NOMO-1 treated with DMSO at 0.1 percent for 48 hours (cell line): ENCODE results near the gene DCTN1.
"Not testable (repeated sequence)": the region's sequence is repeated elsewhere in the genome, so short reads cannot be mapped to it uniquely, and the experiment has no call there.

ENCODE experiments used
- DNase-seq: peaks from one replicate; lab custom pipeline; 2025; ENCODE audit not compliant: unreplicated experiment; lab: John Stamatoyannopoulos, UW

Gene DCTN1

DNA sequence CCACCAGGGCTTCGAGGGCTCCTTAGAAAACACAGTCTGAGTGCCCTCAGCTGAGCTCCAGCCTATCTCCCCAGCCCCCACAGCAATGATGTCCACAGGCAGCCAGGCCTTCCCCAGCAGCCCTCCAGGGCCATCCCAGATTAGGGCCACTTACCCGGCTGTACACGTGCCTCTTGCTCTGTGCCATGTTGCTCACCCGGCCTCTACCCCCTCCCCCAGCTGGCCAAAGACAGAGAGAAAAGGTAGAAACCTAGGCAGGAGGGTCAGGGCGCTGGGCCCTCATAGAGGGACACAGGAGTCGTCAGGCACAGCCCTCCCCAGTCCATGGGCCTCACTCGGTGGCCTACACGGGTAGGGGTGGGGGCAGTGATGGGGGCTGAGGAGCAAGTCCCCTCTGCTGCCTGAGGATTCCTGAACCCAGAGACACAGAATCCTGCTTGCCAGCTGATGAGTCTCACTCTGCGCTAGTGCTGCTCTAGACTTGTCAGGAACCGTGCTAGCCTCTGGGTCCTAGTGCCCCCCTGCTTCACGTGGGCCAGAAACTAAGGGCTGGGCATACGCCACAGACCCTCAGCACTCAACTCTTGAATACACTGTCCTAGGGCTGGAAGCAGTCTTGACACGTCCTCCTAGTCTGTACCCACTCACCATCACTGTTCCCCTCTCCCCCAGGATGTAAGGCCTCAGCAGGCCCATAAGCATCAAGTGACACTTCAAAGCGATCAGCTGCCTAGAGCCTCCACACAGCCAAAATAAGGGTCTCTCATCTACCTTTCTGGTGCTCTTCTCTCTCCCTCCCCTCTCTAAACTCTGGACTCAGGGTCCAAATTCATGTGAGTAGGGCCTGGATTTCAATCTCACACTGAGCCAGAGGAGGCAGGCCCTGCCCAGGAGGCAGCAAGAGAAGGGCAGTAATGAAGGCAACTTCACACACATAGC is at the start of gene DCTN1:
DCTN1 (minus strand) TSS at position 461 of the 939 bp plus-strand sequence; CDS start at position 187, 274 bp downstream.
- DNase-seq: no peak

DNA sequence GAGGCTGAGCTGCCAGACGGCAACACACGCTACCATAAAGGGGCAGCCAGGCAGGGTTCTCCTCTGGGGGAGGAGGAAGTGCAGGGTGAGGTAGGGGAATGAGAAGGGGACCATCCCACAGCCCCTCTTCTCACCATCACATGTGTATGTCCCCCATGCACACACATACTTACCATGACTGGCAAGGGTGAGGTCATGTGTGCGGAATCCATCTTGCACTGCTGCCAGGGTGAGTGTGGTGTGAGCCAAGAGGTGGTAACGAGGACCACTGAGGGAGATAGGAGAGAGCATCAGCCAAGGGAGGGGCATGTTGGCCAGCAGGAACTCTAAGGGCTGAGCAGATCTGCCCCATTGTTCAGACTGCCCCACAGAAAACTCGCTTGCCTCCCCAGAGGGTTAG is 48.6 kb upstream of the DCTN1 start:
- DNase-seq: no peak

DNA sequence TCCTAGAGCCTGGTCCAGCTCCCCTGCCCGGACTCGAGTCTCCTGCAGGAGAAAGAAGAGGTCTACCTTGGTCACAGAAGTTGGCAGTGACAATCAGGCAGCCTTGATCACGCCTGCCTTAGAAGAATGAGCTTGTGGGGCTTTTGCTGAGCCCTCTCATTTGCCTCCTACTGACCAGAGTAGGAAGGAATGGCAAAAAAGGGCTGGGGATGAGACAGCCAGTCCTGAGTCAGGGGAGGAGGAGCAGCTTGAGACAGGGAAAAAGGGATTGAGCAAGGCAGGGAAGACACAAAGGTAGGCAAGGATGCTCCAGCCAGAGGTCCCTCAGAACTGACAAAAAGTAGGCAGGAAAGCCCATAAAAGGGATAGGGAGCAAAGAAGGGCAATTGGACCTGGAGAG is 47.4 kb upstream of the DCTN1 start:
- DNase-seq: no peak

DNA sequence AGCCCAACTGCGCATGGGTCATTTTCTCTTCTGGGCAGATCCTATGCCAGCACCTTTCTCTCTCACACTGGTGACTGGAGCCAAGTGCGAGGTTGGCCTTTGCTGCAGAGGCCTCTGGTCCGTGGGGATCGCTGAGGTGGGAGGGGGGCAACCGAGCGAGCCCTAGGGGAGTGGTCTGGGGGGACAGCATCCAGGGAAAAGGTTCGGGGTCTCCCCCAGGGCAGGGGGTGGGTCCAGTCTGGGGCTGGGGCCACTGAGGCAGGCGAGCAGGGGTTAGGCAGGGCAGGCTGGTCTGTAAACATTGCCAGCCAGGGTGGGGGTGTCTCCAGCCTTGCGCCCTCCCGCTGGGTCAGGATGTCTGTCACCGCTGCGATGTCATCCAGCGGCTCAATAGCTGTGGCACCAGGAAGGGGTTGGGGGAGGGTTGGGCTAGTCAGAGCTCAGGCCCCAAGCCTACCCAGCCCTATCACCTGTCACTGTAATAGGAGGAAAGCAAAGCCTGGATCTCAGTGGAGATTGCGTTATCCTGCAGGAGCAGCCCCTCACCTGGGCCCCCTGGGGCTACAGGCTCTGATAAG is 46.2 kb upstream of the DCTN1 start:
- DNase-seq: no peak

DNA sequence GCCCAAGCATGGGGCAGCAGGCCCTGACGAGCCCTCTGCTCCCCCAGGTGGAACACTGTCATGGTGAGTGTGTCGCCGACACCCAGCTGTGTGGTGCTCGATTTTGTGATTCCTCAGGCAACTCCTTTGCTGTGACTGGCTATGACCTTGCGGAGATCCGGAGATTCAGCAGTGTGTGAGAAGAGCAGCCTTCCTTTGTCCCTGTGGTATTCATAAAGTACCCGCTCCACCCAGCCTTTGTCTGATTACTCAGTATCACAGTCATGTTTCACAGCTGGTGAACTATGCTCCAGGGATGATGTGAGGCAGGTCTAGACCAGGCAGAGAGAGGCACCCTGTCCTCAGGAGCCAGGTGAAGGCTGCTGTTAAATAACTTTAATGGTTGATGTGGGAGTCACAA is 45.4 kb upstream of the DCTN1 start:
- DNase-seq: no peak

DNA sequence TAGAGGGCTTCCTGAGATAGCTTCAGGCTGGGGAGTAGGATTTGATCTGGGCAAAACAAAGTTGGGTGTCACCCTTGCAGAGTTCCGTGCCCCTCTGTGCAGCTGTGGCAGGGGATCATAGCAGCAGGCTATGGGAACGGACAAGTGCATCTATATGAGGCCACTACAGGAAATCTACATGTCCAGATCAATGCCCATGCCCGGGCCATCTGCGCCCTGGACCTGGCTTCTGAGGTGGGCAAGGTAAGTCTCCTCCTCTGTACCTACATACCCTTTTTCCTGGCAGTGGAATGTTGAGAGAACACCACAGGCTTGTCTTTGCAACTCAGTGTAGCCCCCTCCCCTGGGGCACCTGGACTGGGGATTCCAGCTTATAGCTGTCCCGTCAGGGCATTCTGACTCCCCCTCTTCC is 44.9 kb upstream of the DCTN1 start:
- no peak for DNase-seq

DNA sequence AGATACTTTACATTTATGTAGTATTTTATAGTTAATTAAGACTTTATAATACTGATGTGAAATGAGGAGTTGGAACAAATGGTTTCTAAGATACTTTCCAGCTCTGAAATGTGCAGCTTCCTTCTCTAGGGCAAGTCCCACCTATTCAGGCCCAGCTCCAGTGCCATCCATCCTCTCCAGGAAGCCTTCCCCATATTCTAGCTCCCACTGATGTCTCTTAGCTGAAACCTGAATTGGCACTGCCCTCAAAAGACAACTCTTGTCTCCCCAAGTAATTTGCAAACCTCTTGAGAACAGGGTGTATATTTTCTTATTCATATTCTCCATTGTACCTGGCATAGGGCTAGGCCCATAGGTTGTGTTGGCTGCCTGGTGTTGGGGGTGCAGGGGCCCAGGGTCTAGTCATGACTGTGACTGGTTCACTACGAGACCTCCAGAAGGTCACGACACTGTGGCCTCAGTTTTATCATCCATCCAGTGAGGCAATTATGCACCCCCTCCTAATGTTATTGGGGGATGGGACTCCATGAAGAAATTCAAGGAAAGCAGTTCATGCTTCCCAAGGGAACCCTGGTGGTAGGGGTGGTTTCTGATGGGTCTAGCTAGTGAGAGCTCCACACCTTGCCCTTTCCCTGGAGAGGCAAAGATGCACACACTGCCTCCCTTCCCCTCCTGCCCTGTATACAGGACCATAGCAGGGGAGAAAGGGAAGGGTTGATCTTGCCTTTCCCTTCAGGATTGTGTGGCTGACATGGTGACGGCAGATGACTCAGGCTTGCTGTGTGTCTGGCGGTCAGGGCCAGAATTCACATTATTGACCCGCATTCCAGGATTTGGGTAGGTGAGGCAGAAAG is 44.3 kb upstream of the DCTN1 start:
- DNase-seq: no peak

DNA sequence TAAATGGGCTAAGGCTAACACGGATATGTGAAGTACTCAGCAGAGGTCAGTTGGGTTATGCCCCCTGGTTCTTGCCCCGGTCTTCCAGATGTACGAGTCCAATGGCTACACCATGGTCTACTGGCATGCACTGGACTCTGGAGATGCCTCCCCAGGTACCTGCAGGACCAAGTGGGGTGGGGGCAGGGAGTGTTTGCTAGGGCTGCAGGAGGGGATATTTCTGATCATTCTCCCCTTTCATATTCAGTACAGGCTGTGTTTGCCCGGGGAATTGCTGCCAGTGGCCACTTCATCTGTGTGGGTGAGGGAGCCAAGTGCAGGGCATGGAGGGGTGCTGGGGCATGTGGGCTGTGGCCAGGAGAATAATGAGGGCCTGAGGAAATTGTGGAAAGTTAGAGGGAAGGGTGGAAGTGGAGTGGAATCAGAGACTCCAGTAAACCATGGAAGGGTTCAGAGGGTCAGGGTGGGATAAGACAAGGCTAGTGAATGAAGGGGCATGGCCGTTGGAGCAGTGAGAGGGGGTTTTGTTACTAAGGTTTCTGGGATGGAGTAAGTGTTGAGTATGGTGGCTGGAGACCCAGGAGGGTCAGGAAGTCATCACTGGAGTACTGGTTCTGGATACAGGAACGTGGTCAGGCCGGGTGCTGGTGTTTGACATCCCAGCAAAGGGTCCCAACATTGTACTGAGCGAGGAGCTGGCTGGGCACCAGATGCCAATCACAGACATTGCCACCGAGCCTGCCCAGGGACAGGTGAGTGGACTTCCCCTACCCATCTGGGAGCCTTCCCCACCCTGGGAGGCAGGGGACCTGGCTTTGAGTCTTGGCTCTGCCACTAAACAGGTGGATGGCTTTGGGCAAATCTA is 43.4 kb upstream of the DCTN1 start:
- no peak for DNase-seq

DNA sequence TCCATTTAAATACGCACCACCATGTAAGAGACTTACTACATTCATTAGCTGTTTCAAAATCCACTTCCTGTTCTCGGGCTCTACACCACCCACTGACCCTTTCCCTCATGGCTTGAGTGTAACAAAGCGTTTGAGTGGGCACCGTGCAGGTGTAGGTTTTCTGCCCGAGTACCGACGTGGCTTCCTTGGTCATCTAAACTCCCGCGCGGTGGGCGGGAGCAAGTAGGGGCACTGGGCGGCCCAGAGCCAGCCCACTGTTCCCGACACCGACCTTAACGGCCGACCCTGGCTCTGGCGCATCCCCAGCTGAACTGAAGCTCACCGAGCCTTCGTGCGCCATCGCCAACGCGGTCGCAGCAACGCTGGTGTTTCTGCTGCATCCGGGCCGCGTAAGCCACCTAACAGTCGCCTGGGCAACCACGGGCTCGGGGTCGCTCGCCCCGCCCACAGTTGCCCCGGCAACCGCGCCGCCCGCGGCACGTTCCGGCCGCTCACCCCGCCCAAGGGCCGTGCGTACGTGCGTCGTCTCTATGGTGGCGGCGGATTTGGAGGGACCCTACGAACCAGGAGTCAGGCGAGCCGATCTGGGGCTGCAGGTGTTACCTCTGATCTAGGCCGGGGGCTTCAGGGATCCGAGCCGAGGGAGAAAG is 41.2 kb upstream of the DCTN1 start, which contains the start of the genes C2orf81 and WDR54:
C2orf81 (minus strand) TSS at position 399 of the 650 bp plus-strand sequence; CDS start at position 340, 59 bp downstream.
WDR54 (plus strand) TSS at position 510 of the 650 bp plus-strand sequence. CDS start 424 bp downstream, outside the sequence.
- DNase-seq: peak; percentile 88

DNA sequence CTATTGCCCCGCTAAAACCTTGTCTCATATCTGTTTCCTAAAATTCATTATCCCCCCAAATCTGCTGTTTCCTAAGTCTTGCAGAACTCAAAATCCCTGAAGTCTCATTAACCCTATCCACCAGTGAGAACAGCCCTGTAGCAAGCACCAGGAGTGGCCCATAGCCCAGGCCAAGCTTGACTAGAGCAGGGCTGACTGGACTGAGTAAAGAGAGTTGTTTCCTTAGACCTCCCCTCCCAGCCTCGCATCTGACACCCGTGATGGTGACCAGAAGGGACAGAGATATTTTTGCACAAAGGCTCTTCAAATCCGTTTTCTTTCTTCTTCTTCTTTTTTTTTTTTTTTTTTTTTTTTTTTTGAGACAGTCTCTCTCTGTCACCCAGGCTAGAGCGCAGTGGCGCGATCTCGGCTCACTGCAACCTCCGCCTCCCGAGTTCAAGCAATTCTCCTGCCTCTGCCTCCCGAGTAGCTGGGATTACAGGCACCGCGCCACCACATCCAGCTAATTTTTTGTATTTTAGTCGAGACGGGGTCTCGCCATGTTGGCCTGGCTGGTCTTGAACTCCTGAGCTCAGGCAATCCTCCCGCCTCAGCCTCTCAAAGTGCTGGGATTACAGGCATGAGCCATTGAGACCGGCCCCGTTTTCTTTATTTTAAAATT is 40.5 kb upstream of the DCTN1 start:
- DNase-seq: not testable (repeated sequence)

DNA sequence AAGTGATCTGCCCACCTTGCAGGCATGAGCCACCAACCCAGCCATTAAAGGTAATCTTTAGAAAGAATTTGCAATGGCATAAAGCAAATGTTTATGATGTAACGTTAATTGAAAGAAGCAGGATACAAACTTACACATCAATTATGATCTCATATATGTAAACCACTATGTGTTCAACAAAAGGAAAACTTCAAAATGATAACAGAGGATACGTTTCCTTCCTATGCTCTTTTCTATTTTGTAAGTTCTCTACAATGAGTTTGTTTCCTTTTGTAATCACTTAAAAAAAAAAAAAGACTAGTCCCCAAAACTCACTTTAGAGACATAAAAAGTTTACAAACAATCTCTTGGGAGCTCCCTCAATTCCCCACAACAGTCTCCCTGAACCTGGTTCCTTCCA is 39.9 kb upstream of the DCTN1 start:
- no peak for DNase-seq

DNA sequence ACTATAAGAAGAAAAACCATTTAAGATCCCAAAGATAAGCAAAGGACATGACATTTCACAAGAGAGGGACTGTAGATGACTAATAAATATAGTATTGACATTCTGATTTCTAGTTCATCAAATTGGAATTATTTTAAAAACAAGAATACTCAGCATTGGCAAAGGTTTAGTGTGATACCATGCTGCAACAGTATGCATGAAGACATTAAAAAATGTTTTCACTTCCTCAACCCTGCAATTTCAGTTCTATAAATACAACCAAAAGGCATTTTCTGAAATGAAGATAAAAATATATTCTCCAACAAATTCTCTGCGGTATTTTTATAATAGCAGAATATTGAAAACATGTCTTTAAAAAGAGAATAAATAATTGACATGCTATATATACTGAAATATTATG is 39.2 kb upstream of the DCTN1 start:
- DNase-seq: peak; percentile 51

DNA sequence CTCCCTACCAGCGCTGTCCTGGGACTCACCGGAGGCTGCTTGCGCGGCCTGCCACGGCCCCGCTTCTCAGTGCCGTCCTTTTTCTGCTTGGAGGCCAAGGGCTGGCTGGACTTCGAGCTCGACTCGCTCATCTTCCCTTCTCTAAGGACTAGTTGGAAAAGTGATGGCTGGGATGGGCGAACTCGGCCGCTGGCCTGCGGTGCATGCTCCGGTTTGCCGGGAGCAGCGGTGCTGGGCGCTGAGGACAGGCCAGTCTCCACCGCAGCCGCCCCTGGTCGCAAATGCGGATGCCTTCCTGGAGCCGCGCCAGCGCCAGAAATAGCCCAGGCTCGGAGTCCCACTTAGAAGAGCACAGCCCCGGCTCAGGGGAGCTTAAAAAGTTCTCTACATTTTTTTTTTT is 38.2 kb upstream of the DCTN1 start:
- DNase-seq: no peak

DNA sequence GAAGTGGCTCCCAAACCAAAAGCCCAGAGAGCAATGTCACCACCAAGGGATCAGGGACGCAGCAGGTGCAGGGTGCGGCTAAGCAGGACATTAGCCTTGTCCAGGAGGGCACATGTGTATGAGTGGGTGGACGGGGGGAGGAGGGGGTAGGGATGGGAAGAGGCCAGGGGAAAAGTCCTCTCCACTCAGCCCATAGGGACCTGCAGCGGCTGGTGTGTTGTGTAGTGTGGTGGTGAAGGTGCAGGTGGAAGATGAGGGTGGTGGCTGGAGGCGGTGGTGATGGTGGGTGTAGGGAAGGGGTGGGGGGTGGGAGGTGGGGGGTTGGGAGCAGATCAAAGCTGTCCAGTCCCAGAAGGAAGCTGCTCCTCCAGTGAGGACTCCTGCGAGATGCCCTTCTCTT is 37.7 kb upstream of the DCTN1 start:
- no peak for DNase-seq

DNA sequence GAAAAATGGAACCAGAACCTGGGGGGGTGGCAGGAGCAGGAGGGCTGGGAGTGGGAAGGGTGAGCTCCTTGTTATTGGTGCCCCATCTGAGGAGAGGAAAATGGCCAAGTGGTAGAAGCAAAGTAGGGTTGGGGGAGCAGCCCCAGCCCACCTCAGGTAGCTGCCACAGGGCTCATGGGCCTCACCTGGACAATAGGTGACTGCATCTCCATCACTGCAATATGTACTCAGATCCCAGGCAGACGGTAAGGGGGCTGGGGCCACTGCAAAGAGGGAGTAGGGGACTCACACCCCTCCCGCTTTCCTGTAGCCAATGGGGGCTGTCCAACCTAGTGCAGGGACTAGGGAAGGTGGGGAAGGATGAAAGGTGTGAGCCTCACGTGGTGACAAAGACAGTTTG is 37.1 kb upstream of the DCTN1 start:
- DNase-seq: no peak

DNA sequence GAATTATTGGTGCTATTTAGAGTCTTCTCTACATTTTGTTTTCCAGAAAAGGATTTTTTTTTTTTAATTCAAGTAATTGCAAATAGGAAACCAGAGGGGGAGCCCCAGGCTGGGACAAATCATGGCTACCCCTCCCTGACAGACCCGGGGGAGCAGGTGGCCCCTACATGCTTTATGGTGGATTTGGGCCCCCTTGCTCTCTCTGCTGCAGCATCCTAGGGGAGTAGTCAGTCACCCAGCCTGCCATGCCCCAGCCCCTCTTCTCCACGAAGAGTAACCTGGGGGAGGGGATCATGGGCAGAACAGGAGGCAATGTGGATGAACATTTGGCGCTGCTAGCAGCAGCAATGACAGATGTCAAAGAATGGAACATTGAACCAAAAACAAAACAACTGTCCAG is 36.7 kb upstream of the DCTN1 start:
- no peak for DNase-seq

DNA sequence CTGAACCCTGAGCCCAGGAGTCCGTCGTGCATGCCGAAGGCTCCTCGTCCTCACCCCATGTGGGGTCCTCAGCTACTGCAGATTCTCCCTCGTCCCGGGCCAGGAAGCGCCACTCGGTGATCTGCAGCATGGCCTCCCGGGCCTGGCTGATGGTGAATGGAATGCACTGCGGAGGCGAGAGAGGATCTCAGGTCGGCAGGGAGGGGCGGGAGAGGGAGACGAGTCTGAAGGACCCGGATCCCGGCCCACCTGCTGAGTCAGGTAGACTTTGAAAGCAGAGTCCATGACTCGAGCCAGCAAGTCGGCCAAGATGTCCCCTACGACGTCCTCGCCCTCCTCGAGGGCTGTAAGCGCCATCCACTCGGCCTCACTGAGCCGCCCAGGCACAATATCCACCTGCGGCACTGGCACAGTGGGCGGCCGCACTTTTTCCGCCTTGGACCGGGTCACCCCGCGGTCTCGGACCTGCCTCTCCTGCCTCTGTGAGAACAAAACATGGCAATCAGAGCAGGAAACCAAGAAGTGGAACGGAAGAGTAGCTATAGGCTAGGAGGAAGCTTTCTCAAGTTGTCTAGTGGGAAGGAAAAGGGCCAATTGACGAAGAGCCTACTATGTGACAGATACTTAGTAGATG is 35.8 kb upstream of the DCTN1 start:
- no peak for DNase-seq

DNA sequence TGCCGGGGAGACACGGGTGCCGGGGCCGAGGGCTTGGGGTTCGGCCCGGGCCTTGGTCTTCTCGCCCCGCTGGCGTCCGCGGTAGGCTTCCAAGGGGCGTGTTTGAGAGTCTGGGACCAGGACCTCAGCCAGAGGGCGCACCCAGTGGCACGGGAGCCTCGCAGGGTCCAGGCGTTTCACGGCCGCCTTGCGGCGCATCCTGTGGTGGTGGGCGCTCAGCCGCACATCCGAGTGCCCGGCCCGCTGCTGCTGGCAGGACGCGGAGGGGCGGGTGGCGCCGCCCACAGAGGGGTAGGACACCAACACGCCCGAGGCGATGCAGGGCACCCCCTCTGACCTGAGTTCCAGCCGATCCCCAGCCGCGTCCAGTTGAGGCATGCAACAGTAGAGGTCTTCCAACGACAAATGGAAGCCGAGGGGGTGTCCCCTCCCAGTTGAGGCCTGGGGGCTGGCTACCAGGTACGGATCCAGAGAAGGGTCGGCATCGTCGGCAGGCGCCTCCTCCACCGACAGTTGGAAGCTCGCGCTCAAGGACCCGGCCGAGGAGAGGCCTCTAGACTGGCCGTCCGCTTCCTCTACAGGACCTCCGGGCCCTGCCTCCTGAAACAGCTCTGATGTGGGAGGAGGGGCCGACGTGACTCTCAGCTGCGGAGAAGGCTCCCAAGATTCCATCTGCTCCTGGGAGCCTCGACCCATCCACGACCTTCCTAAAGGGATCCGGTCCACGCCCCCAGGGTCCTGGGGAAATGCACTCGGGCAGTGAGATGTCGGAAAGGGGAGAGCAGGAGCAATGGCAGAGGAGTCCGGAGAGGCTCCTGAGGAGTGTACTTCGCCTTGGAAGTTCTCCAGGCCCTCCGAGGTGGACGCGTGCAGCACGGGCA is 35.0 kb upstream of the DCTN1 start:
- no peak for DNase-seq
